ENCODE measurements around the gene NEK9.
"Not testable (repeated sequence)": the region's sequence is repeated elsewhere in the genome, so short reads cannot be mapped to it uniquely, and the experiment has no call there.

Gene NEK9

DNA sequence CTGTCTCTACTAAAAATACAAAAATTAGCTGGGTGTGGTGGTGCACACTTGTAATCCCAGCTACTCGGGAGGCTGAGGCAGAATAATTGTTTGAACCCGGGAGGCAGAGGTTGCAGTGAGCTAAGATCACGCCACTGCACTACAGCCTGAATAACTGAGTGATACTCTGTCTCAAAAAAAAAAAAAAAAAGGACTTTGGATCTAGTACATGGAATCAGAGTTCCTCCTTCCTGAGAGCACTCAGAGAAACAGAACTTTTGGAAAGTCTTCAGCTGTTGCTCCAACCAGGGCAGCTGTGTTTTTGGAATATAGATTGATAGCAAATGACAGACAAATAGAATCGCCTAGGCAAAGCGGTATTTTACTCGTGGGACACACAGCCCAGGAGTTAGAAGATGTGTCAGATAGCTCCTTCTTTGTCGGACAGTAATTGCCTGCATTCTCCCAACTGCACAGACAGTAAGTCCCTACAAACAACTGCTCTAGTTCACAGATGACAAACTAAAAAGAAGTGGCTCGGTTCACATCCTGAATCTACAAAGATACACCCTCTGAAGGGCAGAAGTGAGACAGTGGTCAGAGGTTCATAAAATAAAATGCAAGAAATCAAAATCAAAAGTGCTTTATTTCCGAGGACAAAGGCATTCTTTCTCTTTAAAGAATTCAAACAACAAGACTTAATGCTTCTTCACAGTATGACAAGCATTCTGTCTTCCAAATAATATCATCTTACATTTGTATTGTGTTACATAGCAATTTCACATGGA lies 17.1 kb upstream of the NEK9 start:
- DNase-seq, result no peak

GRCh38 chr14:75142494-75142893 lies 15.6 kb upstream of the NEK9 start:
- no peak for DNase-seq

DNA sequence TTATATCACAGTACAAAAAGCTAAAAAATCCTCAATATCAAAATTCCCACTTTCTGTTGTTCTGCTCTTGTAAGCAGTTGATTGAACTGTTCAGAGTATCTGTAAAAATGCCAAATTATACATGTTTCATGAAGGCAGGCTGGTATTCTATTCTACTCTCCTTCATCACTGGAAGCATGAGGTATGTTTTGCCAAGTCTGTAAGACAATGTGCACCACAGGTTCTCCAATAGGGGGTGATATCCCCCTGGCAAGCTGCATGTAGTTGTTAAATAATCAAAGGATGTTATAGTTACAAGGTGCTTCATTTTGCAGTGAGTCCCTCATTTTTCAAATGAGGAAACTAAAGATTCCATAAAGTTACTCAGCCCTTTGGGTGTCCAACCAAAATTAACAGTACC lies 15.1 kb upstream of the NEK9 start:
- DNase-seq, result peak in 4 of 5 donors; percentile 9 to 36 (median 20)

DNA sequence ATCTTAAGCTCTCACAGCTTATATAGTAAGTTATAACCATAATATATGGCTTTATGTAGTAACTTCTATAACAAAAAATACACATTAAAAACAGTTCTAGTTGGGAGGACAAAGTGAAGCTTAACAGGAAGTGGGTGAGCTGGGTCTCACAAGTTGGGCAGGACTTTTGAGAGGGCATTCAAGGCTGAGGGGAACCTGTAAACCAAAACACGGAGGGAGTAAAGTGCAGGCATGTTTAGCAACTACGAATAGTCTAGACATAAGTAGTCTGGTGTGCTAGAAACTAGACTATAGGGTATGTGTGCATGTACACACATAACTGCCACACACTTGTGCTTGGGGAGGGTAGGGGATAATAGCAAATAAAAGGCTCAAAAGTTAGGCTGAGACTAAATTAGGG lies 14.2 kb upstream of the NEK9 start:
- DNase-seq, result no peak

DNA sequence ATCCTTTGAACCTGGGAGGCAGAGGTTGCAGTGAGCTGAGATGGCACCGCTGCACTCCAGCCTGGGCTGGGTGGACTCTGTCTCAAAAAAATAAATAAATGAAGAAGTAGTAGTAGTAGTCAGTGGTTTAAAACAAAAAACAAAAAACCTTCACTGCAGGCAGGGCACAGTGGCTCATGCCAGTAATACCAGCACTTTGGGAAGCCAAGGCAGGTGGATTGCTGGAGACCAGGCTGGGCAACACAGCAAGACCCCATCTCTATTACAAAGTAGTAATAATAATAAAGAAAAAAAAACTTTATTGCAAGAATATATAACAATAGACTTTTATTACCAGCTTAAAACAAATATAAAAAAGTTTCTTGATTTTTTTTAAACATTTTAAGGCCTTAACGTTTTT lies 13.8 kb upstream of the NEK9 start:
- DNase-seq, result no peak

DNA sequence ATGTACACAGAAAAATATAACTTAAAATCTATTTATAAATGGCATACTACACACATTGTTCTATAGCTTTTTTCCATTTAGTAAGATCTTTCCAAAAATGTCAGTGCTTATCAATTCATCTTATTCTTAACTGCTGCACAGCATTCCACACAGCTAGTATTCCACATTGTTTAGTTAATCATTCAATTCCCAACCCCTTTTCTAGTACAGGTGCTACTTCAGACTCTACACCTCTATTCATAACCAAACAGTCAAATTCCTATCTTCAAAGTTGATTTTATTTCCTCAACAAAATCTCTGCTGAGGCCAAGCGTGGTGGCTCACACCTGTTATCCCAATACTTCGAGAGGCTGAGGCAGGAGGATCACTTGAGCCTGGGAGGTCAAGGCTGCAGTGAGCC lies 12.3 kb upstream of the NEK9 start:
- no peak for DNase-seq

- DNase-seq, result no peak
Observed at GRCh38 chr14:75138492-75138891, 11.6 kb upstream of the NEK9 start.

- DNase-seq, result no peak
Observed at GRCh38 chr14:75134644-75135043, 7.8 kb upstream of the NEK9 start.

- DNase-seq, result no peak
Observed at GRCh38 chr14:75133597-75133996, 6.7 kb upstream of the NEK9 start.

- DNase-seq, result peak in 4 of 5 donors; percentile 11 to 72 (median 52)
Observed at GRCh38 chr14:75132382-75133086, 5.7 kb upstream of the NEK9 start.

- DNase-seq, result no peak
Observed at GRCh38 chr14:75128596-75128990, 1.7 kb upstream of the NEK9 start.

DNA sequence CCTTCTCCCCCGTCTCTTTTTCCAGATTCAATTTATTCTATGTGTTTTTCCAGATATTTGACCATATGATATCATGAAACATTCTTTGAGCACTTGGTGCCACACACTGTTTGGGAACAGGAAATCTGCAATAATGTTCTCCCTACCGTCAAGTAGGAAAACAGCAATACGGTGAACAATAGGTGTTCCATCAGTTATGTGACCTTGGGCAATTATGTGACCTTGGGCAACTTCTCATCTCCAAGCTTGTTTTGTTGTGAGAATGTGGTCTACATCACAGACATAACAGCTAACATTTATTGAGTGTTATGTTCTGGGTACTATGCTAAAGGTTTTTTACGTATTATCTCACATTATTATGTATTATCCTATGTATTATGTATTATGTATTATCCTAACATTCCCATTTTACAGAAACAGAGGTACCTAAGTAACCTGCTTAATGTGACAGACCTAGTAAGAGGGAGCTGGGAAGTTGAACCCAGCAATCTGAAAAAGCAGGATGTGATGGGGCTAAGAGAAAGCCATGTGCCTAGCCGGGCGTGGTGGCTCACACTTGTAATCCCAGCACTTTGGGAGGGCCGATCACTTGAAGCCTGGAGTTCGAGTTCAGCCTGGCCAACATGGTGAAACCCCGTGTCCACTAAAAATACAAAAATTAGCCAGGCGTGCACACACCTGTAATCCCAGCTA lies 1.2 kb upstream of the NEK9 start:
- DNase-seq, result no peak

DNA sequence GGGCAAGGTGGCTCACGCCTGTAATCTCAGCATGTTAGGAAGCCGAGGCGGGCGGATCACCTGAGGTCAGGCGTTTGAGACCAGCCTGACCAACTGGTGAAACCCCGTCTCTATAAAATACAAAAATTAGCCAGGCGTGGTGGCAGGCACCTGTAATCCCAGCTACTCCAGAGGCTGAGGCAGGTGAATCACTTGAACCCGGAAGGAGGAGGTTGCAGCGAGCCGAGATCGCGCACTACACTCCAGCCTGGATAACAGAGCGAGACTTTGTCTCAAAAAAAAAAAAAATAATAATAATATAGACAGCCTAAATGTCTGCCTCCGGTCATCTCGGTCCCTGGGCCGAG lies 599 bp upstream of the NEK9 start:
- not testable (repeated sequence) for DNase-seq

DNA sequence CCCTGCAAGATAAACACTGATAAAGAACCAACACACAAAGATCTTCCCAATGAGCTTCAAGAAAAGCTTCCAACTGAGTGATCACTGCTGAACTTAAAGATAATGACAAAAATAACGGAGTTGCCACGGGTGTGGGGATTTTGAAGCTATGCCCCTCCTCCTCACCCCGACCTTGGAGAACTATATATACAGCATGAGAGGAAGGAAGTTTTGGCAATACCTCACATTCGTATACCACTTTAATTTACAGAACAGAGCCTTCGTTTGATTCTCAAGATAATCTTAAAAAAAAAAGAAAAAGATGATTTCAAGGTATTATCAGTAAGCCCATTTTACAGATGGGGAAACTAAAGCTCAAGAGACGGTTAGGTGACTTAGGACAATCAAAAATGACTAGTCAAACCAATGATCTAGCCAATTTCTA lies 715 bp downstream of the NEK9 start:
- peak in 2 of 5 donors; percentile 13 to 19 for DNase-seq

- DNase-seq, result no peak
Observed at GRCh38 chr14:75125617-75126016, 1.2 kb downstream of the NEK9 start.

DNA sequence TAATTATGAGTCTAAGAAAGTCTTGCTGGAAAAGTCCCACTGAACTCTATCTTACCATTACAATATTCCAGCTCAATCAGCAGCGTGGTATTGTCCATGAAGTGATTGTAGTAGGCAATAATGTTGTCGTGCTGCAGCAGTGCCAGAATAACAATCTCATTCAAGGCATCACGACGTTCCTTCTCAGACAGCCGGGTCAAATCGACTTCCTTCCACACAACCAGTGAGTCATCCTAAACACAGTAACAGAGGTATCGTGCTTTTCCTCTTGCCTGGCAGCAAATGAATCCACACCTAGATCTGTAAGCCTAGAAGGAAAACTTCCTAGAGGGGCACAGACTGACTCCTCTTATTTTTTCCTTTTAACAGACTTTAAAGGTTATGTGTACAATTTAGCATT lies 2.9 kb downstream of the NEK9 start:
- DNase-seq, result peak in 2 of 5 donors; percentile 8 to 43

DNA sequence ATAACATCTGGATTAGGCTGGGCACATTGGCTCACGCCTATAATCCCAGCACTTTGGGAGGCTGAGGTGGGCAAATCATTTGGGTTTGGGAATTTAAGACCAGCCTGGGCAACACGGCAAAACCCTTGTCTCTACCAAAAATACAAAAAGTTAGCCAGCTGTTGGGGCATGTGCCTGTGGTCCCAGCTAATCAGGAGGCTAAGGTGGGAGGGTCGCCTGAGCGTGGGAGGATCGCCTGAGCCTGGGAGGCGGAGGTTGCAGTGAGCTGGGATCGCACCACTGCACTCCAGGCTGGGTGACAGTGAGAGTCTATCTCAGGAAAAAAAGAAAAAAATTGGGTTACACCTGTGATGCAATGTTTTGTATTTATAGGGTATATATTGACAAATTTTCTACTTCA lies 5.3 kb downstream of the NEK9 start:
- no peak for DNase-seq

- no peak for DNase-seq
Observed at GRCh38 chr14:75120541-75121291, 6.1 kb downstream of the NEK9 start.

- no peak for DNase-seq
Observed at GRCh38 chr14:75119056-75119455, 7.8 kb downstream of the NEK9 start.

DNA sequence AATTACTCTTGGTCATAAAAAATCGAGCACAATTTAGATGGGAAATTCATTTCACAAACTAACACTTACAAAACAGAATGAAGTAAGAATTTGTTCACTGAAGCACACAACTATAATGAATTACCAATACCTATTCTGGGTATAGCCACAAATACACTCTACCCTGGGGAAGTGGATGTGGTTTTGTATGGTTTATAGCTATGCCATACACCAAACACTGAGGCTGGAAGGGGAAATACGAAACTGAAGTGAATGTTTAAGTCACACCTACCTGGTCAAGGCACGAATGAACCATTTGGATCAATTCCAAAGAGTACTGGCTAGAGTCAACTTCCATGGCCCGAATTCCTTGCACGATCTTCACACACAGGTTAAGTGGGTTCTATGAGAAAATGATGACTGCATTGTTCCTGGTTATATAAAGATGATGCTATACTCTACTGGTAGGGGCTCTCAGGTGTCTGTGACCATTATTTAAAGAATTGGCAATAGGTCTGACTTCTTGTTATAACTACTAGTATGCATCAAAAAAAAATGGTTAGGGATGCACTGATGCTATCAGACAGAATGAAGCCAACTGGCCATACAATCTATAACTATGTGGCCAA lies 12.8 kb downstream of the NEK9 start:
- peak in 1 of 5 donors; percentile 50 for DNase-seq

DNA sequence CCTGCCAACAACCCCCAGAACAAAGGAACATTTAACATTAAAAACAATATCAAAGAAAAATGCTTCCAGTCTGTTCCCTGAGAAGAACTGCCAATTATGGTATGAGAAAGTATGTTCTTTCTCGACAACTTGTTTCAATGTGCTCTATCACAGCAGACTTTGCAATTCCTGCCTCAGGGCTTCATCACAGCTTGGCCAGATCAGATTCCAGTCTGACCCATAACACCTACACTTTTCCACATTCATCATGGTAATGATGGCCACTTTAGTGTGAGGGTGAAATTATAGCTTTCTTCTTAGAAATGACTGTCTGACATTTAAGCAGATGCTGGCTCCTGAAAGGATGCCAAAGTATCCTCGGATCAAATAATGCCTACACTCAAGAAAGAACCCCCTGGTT lies 17.0 kb downstream of the NEK9 start:
- no peak for DNase-seq

DNA sequence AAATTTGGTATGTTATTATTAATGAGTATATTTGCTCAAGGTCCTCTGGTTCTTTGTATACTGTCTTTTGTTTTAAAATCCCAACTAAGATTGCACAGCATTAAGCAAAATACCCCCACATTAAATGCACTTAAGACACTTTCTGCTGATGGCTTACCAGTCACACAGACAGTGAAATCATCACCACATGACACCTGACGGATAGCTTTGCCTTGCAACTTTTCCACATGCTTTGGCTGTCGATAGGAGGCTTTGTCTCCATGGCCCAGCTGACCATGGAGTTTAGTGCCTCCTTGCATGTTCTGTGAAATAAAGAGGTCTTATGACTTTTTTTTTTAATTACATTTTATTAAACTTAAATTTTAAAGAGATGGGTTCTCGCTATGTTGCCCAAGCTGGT lies 19.7 kb downstream of the NEK9 start:
- no peak for DNase-seq

DNA sequence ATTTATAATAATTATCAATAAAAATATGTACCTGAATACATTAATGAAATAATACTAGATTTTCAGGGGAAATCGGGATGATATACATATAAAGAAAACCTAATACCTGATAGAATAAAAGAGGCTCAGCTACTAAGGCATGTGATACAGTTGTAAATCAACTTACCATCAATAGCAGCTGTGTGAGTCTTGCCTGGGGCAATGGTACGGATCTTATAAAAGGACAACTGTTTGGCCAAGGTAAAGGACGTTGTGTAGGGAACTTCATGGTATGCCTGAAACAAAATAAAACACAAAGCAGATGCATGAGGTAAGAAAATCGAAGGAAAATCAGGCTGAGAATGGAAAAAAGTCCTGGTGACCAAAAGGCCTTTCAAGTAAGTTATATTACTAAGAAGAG lies 25.4 kb downstream of the NEK9 start:
- no peak for DNase-seq

Measured in T-helper 1 cell (primary cell).